GM19025 (cell line): Measurements from ENCODE around the gene ANO5.
"Not testable (repeated sequence)": the region's sequence is repeated elsewhere in the genome, so short reads cannot be mapped to it uniquely, and the experiment has no call there.

Source experiments
- ATAC-seq: cut with Tn5 transposase; IDR thresholded peaks from one replicate; pipeline ENCODE4 v1.9.1; 2021; ENCODE audit warnings: mild to moderate bottlenecking, low read depth, moderate library complexity; ENCODE audit not compliant: unreplicated experiment

The ANO5 gene

DNA sequence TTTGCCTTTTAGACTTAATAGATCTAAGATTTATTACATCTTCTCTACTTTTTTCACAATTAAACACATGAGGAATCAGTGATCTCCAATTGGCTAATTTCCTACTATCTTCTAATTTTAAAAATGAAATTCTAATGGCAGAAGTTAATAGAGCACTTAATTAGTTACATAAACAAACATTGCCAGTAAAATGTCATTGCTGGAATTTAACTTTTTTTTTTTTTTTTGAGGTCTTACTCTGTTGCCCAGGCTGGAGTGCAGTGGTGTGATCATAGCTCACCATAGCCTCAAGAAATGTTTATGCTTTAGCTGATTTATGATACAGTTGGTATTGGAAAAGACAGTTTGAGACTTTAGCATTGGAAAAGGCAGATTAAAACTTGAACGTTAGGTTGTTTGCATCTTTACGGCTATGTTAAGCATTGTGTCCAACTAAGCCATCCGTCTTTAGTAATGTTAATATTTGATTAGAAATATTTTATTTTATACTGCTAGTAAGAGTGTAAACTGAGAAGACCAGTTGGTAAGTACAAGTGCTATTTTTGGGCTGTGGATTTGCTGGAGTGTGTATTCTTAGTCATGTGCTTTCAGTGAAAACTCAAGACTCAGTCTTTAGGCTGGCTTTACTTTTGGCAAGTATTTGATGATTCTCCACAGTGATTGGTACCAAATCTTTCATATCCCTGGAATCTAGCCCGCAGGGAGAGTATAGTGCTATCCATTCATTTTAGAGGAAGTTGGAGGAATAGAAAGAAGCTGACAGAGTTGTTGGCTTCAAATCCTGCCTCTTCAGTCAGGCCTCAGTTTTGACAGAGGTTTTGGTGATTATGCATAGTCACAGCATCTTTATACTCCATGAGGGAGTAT is 4.5 kb downstream of the ANO5 start:
- ATAC-seq: no peak

DNA sequence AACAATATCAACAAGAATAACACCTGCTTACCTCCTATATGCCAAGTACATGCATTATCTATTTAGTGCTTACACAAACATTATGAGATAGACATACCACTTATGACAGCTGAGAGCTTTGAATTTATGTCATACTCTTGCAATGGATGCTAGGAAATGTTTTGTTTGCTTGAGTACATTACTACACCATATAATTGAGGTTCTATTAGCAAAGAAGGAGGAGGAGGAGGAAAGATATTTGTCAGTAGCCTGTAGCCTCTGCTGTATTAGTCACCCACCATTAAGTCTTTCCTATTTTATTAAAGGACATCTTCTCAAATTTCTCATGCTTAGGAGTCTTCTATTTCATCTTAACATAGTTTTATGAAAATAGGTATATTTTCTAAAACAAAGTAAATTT is 6.4 kb downstream of the ANO5 start:
- ATAC-seq: no peak

DNA sequence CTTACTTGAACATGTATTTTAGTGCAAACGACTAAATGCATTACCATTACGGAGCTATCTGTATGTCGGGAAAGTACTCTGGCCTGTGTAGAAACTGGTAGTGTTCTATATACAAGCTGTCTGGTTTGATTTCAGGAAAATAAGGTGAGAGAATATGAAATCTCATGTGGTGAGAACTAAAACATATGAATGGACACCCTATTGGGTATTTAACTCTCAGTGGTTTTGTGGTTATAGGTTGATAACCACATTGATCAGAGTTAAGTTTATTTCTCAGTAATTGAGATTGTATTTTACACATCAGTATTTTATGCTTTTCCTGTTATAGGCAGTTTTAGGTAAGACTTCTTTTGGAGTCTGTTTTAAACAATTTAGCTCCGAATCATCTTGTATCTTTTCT is 10.4 kb downstream of the ANO5 start:
- ATAC-seq: peak; percentile 65

DNA sequence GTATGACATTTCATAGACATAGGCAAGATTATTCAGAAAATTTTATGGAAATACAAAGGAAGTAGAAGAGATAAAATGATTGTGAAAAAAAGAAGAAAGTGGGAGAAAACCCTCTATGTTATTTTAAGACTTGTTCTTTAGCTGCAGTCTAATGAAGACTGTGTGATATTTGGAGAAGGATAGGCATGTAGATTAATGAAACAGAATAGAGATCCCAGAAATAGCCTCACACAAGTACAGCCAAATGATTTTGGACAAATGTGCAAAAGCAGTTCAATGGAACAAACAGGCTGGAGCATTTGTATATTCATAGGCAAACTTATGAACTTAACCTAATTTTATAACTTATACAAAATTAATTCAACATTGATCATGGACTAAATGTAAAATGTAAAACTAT is 14.3 kb downstream of the ANO5 start:
- ATAC-seq: no peak

DNA sequence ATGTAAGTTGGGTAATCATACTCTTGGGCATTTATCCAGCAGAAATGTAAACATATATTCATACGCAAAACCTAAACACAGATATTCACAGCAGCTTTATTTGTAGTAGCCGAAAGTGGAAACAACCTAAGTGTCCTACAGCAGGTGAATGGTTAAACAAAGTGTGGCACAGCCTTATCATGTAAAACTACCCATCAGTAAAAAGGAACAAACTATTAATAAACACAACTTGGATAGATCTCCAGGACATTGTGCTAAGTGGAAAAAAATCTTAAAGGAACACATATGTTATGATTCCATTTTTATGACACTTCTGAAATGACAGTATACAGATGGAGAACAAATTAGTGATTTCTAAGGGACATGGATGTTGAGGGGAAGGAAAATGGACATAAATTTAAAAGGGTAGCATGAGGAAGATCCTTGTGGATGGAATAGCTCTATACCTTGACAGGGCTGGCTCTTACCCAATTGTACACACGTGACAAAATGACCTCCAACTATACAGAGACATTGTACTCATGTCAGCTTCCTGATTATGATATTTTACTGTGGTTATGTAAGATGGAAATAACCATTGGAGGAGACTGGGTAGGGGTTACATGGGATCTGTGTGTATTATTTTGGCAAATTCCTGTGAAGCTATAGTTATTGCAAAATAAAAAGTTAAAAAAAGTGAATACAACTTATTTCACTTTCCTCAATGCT is 15.4 kb downstream of the ANO5 start:
- no peak for ATAC-seq

DNA sequence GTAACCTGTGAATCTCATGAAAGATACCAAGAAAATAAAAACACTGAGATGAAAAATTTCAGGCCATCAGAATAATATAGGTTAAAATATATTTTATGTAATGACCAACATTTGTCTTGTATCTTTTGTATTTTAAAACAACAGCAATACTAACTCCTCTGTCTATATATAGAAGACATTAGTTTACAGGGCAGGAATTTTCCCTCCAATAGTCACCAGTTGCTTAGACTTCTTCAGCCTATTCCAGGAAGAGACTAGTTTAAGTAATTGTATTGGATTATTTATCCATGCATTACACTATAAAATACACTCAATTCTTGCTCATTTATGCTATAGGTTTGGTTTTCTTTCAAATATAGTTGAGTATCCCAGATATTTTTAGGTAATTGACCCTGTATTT is 24.1 kb downstream of the ANO5 start:
- no peak for ATAC-seq

DNA sequence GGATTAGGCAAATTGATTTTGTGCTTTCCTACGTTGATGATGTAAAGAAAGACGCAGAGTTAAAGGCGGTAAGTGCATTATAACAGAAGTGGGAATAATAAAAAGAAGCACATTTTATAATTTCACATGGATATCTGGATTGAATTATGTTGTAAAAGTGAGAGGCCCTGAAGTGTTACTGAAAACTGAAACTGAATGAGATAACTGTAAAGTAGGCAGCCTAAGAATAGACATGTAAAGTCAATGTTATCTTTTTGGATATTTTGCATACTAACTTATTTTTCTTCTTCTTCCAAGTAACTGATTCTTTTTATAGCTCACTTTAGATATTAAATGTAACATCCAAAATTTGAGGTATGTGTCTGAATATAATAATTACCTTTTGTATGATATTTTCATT is 28.3 kb downstream of the ANO5 start:
- no peak for ATAC-seq

DNA sequence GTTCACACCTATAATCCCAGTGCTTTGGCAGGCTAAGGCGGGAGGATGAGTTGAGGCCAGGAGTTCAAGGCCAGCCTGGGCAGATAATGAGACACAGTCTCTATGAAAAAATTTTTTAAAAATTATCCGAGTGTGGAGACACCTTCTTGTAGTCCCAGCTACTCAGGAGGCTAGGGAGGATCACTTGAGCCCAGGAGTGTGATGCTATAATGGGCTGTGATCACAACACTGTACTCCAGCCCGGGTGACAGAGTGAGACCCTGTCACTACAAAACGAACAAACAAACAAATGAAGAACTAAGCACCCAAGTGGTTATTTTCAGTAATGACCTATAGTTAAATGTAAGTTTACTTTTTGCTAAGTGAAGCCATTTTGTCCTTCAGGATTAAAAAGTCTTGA is 32.3 kb downstream of the ANO5 start:
- no peak for ATAC-seq

DNA sequence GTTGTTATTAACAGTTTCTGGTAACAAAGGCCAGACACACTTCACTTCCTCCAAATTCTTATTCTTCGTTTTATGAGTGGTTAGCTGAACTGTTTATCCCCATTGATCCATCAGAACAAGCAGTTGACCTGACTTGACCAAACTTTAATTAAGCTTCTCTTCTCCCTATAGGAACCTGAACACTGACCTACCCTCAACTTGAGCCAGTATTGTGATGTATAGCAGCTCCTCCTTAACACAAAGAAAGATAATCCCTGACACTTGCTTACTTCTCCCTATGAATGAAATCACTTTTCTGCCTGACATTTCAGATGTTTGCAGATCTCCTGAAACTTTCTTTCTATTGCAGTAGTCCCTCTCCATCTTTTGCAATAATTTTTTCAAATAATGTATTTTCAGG is 41.9 kb downstream of the ANO5 start:
- no peak for ATAC-seq

DNA sequence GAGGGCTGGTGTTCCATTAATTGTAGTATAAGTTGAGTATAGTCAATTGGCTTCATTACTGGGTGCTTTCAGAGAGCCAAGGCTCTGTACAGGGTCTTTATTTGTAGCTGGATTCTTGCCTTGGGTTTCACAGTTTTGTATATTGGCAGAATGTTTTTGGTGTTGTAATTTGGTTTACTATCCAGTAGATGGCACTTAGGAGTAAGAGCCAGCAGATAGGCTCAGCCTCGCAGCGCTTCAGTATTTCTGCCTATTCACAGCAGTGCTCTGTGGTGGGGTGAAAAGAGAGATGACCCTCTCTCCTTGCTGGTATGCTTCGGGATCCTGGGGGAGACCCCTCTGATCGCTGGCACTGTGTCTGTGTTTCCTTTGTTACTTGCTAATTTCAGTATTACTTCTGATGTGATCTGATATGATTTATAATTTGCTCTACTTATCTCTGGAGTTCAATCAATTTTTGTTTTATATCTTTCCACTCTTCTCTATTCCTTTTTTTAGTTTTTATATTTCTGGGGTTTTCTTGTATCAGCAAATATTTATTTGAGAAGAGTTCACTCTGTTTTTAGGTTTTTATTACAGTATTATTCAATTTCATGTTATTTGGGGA is 52.2 kb downstream of the ANO5 start:
- peak; percentile 85 for ATAC-seq

DNA sequence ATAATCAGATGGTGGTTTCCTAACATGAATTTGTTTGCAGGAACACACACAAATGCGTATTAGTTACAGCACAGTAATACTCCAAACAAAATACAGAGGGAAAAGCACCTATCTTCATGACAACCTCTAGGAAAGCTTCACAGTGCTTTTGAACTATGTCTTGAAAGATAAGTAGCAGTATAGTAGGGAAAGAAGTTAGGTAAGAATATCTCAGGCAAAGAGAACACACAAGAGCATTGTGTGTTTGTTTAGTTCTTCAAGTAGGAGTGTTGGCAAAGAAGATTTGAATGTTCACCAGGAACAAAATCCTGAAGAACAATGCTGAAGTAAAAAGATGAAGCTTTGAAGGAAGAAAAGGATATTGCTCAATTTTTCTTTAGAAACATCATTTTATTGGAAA is 54.1 kb downstream of the ANO5 start:
- ATAC-seq: no peak

DNA sequence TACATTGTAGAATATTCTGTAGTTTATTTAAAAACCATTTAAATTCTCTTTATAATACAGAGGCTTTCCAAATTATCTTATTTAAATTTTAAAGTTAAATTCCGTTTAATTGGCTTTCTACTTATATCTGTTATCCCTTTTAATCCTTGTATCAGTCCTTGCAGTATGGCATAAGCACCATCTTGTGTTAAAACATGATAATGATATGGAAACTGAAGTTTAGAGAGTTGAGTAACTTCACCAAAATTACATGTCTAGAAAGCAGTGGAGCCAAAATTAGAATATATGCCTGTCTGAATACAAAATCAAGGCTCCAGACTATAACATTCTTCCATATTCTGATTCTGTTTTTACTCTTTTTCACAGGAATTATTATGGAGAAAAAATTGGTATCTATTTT is 57.0 kb downstream of the ANO5 start:
- no peak for ATAC-seq

DNA sequence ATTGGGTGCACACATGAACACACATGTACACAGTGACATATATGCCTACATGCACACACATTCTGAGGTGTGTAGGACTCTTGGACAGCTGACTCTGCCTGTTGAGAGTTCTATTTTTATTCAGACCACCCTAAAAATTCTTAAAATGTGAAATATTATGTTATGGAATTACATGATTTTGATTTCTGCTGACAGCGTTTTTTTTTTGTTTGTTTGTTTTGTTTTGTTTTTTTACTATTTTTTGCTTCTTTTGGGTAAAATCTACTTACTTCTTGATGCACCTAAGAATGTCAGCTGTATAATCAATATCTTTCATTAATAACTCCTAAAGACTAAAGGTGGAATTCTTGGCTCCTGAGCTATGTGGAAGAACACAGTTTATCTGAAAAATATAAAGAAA is 64.0 kb downstream of the ANO5 start:
- ATAC-seq: no peak

DNA sequence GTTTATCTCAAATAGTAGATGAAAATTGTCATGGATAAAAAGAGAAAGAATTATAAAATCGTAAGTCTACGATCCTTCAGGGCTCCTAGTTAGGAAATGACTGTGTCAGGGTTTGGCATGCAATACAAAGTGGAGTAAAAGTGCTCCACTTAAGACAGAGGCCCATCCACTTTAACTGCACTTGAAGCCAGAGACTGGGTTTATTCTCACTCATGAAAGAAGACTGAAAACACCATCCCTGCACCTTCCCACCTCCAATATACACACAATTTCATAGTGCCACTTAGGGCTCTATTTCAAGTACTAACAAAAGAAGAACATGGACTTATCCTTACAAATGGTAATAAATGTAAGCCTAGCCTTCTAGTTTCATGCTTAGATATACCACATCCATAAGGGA is 70.7 kb downstream of the ANO5 start:
- no peak for ATAC-seq

DNA sequence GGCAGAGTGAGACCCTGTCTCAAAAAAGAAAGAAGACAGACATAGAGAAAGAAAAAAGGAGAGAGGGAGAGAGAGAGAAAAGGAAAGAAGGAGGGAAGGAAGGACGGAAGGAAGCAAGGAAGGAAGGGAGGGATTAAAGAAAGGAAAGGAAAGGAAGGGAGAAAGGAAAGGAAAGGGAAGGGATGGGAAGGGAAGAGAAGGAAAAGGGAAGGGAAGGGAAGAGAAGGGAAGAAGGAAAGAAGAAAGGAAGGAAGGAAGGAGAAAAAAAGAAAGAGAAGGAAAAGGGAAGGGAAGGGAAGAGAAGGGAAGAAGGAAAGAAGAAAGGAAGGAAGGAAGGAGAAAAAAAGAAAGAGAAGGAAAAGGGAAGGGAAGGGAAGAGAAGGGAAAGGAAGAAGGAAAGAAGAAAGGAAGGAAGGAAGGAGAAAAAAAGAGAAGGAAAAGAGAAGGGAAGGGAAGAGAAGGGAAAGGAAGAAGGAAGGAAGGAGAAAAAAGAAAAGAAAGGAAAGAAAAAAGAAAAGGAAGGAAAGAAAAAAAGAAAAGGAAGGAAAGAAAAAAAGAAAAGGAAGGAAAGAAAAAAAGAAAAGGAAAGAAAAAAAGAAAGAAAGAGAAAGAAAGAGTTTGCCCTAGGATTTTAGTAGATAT is 76.2 kb downstream of the ANO5 start:
- not testable (repeated sequence) for ATAC-seq

DNA sequence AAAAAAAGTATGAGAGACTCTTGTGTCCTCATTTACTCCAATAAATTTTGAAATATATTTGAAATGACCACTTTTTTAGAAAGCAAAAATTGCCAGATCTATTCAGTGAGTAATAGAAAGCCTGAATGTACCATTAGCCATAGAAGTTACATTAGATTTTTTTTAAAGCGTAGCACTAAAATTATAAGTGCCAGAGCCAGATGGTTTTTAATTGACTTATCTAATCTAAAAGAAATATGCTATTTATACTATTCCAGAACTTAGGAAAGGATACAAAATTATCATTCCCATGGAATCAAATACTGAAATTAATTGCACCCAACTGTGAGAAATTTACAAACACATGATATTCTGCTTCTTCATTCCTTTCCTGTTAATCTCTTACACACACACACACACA is 80.9 kb downstream of the ANO5 start:
- no peak for ATAC-seq

DNA sequence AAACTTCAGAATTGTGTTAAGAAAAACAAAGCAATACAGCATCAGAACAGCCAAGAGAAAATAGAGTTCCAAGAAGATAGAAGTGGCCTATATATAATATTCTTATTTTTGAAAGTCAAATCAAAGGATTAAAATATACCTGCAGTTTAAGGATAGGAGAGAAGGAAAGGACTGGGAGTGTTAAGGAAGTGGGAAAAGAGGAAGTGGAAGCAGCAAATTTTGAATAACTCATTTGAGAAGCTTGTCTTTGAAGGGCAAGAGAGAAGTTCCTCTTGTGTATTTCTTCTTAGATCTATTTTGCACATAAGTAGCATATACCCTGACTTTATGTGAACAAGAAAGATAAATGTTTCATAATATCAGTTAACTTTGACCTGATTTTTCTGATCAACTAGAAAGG is 82.7 kb downstream of the ANO5 start:
- ATAC-seq: no peak

DNA sequence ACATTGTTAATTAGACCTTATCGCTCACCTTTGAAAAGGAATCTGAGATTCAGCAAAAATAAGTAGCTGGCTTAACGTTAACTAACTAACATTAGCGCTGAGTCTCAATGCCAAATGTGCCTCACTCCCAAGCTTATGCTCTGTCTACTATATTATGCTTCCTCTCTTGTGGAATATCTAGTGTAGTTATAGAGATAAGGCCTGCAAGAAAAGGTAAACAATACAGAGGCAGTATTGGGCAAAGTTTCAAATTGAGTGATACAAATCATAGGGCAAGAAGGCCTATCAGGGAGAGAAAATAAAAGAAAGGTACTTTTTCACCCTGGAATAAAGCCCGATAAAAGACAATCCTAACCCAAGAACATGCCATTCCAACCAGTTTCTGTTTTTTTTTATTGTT is 83.7 kb downstream of the ANO5 start:
- no peak for ATAC-seq

DNA sequence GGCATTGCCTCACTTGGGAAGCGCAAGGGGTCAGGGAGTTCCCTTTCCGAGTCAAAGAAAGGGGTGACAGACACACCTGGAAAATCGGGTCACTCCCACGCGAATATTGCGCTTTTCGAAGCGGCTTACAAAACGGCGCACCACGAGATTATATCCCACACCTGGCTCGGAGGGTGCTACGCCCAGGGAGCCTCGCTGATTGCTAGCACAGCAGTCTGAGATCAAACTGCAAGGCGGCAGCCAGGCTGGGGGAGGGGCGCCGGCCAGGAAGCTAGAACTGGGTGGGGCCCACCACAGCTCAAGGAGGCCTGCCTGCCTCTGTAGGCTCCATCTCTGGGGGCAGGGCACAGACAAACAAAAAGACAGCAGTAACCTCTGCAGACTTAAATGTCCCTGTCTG is 92.1 kb downstream of the ANO5 start:
- ATAC-seq: not testable (repeated sequence)

DNA sequence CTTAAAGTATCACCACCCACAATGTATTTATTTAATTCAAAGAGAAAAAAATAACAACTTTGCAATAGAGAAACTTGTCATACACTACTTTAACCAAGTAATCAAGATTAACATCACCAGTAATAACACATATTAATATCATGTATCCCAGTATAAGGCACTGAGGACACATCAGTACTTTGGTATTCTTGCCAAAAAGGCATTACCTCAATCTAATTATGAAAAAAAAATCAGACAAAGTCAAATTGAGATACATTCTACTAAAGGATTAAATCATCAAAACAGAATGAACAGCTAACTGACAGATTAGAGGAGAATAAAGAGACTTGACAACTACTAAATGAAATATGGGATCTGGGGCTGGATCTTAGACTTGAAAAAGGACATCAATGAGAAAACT is 109.5 kb downstream of the ANO5 start:
- ATAC-seq: no peak

DNA sequence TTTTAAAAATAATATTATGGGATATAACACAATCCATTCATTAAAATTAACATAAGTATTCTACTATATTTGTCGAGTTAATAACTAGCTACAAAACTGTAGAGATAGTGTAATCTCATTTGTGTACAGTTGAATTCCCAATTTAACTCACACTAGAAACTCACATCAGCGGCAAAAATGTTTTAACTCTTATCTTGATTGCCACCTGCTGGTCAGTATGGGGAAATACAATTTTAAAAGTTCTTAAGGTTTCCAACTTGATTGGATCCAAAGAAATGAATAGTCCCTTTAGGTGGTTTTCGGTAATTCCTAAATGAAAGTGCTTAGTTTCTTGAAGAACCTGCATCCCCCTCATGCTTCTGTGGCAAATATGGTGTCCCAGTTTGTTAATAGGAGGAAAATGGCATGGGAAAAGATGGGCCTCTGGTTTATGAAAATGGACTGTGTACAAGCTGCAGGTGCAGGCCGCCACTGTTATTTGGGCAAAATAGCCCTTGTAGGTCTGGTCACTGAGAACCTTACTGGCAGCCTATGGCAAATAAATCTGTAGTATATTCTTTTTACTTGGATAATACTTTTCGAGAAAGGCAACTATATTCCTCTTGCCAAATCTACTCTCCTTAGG is 111.6 kb downstream of the ANO5 start:
- ATAC-seq: no peak
